Measurements from ENCODE around the gene DNAJA3.

DNA sequence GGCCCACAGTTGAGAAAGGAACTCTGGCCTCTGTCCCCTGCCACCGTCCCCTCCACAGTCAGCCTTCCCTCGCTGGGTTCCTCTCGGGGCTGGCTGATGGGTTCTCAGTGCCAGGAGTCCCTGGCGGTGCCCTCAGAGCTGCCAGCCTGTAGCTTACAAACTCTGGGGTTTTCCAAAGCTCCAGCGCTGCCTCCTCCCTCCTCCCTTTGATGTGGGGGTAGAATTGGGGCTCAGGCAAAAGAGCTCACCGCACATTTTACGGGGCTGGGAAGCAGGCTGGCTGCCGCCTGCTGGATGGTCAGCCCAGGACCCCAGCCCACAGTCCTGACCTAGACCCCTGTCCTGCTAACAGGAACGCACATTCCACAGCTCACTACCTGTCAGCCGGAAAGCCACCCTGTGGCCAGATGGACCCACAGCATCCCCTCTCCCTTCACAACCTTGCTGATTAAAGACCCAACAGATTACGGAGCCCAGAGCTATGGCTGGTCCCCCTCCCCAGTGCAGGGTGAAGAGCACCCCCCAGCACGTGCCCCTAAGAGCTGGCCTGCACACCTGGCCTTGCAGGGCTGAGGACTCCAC, 48.0 kb upstream of the DNAJA3 start:
- TF ChIP-seq CTCF (IDR thresholded peaks at IDR 0.05; ENCODE audit: extremely low read depth in 1 of 2, insufficient read depth in 1 of 2, low read depth in 1 of 2, low read length in 2 of 2) (no peak), POLR2A (IDR thresholded peaks at IDR 0.05; ENCODE audit: low read depth, low read length) (no peak), JUN (IDR thresholded peaks at IDR 0.05; ENCODE audit: borderline replicate concordance, insufficient read depth, insufficient read length, low read depth) (no peak)

Data from endothelial cell of umbilical vein (primary cell).